GM23338 (cell line): ENCODE measurements around the gene NPM3. TPM values are rescaled to one million over a fixed set of nuclear protein-coding genes. Genes with fewer than 3 reads are reported as not detected.
A peak's percentile ranks its signal among the peaks of the same experiment; 100 is the strongest.

Source experiments
- ATAC-seq: fragments of 200-7000 bp; cut with Tn5 transposase; 3 replicates; pipeline ENCODE4 v1.9.1; 2020
- DNase-seq: peaks from one replicate; pipeline ENCODE4 v3.0.0-alpha.2; 2015; ENCODE audit warnings: low spot score
- H2AFZ ChIP-seq: fragments of 200-600 bp; sonication (generic); 2 replicates; pipeline ENCODE4 v1.8.0; 2016; ENCODE audit warnings: antibody characterized with exemption, mild to moderate bottlenecking, moderate library complexity
- H3F3A ChIP-seq: fragments of 200-600 bp; sonication (generic); replicated peaks from 2 replicates; pipeline ENCODE4 v1.8.0; 2017; ENCODE audit warnings: antibody characterized with exemption, mixed run types, low read depth
- H3K27ac ChIP-seq: fragments of 200-600 bp; sonication (generic); 2 replicates; pipeline ENCODE4 v1.6.1; 2016; ENCODE audit warnings: low read depth
- H3K27me3 ChIP-seq: fragments of 200-600 bp; sonication (generic); 2 replicates; pipeline ENCODE4 v1.8.0; 2016; ENCODE audit warnings: mild to moderate bottlenecking, mixed run types, moderate library complexity; ENCODE audit not compliant: insufficient read depth
- H3K36me3 ChIP-seq: fragments of 200-600 bp; sonication (generic); 2 replicates; pipeline ENCODE4 v1.8.0; 2016; ENCODE audit warnings: mild to moderate bottlenecking; ENCODE audit not compliant: insufficient read depth
- H3K4me1 ChIP-seq: fragments of 200-600 bp; sonication (generic); 2 replicates; pipeline ENCODE4 v1.8.0; 2016; ENCODE audit warnings: mild to moderate bottlenecking, moderate library complexity; ENCODE audit not compliant: insufficient read depth
- H3K4me2 ChIP-seq: fragments of 200-600 bp; sonication (generic); 2 replicates; pipeline ENCODE4 v1.7.1; 2017; ENCODE audit warnings: mixed run types
- H3K4me3 ChIP-seq: fragments of 200-600 bp; sonication (generic); 2 replicates; pipeline ENCODE4 v1.6.1; 2016; ENCODE audit warnings: mixed run types
- H3K79me2 ChIP-seq: fragments of 200-600 bp; sonication (generic); replicated peaks from 2 replicates; pipeline ENCODE4 v1.8.0; 2017; ENCODE audit warnings: mild to moderate bottlenecking; ENCODE audit not compliant: insufficient read depth
- H3K9me2 ChIP-seq: fragments of 200-600 bp; sonication (generic); 2 replicates; pipeline ENCODE4 v1.8.0; 2017; ENCODE audit not compliant: insufficient read depth
- H4K20me1 ChIP-seq: fragments of 200-600 bp; sonication (generic); replicated peaks from 2 replicates; pipeline ENCODE4 v1.8.0; 2017; ENCODE audit warnings: mild to moderate bottlenecking; ENCODE audit not compliant: insufficient read depth
- H3K27ac Mint-ChIP-seq: 2 replicates; pipeline ENCODE4 v1.8.0; 2020; ENCODE audit warnings: inconsistent platforms, mild to moderate bottlenecking, moderate library complexity, mixed read lengths
- H3K27me3 Mint-ChIP-seq: 3 replicates; pipeline ENCODE4 v1.8.0; 2022; ENCODE audit warnings: low read depth, mild to moderate bottlenecking, moderate library complexity, mixed read lengths, inconsistent platforms; ENCODE audit not compliant: insufficient read depth, poor library complexity
- H3K36me3 Mint-ChIP-seq: 3 replicates; pipeline ENCODE4 v1.8.0; 2021; ENCODE audit warnings: low read depth, mild to moderate bottlenecking, inconsistent platforms, moderate library complexity, mixed read lengths
- H3K4me1 Mint-ChIP-seq: 3 replicates; pipeline ENCODE4 v1.8.0; 2020; ENCODE audit warnings: mild to moderate bottlenecking, inconsistent platforms, mixed read lengths
- H3K4me3 Mint-ChIP-seq: 3 replicates; pipeline ENCODE4 v1.8.0; 2021; ENCODE audit warnings: moderate library complexity, mild to moderate bottlenecking, inconsistent platforms, mixed read lengths
- H3K9me3 Mint-ChIP-seq: 3 replicates; pipeline ENCODE4 v1.8.0; 2020; ENCODE audit warnings: moderate library complexity, mild to moderate bottlenecking, inconsistent platforms, mixed read lengths
- CREB1 ChIP-seq: fragments of 250-450 bp; sonication (Bioruptor Pico); IDR thresholded peaks from 2 replicates; pipeline ENCODE4 v1.5.0; 2020; ENCODE audit warnings: low read depth, mild to moderate bottlenecking, moderate library complexity
- EZH2 ChIP-seq: fragments of 200-600 bp; sonication (generic); IDR thresholded peaks from one replicate; pipeline ENCODE4 v1.8.0; 2017; ENCODE audit warnings: antibody characterized with exemption, mild to moderate bottlenecking, low read depth; ENCODE audit not compliant: unreplicated experiment
- EZH2phosphoT487 ChIP-seq: fragments of 200-600 bp; sonication (generic); IDR thresholded peaks from one replicate; pipeline ENCODE4 v1.8.1; 2018; ENCODE audit warnings: antibody characterized with exemption; ENCODE audit not compliant: unreplicated experiment
- JUNB ChIP-seq: IDR thresholded peaks from one replicate; pipeline ENCODE4 v1.6.1; 2016; ENCODE audit warnings: antibody characterized with exemption; ENCODE audit not compliant: unreplicated experiment
- NANOG ChIP-seq: IDR thresholded peaks from 2 replicates; pipeline ENCODE4 v1.6.1; 2016; ENCODE audit warnings: antibody characterized with exemption, borderline replicate concordance
- POLR2AphosphoS5 ChIP-seq: IDR thresholded peaks from 2 replicates; pipeline ENCODE4 v1.6.1; 2016; ENCODE audit warnings: antibody characterized with exemption, low read depth
- STAT1 ChIP-seq: IDR thresholded peaks from one replicate; pipeline ENCODE4 v1.6.1; 2016; ENCODE audit warnings: antibody characterized with exemption; ENCODE audit not compliant: unreplicated experiment
- ZNF114 ChIP-seq: fragments of 250-450 bp; sonication (Bioruptor Pico); IDR thresholded peaks from 2 replicates; pipeline ENCODE4 v1.5.0; 2020; ENCODE audit warnings: mild to moderate bottlenecking, moderate library complexity
- ZNF331 ChIP-seq: fragments of 250-450 bp; sonication (Bioruptor Pico); IDR thresholded peaks from 2 replicates; pipeline ENCODE4 v1.5.0; 2020; ENCODE audit warnings: low read depth, mild to moderate bottlenecking, moderate library complexity
- polyA plus RNA-seq: library from polyadenylated mRNA; unstranded; fragments of >200 nt; fragmentation: Nextera tagmentation; extraction: Ambion mirVana; gene quantifications from 2 replicates; pipeline ENCODE4 v1.2.1, GENCODE V29; 2016
- total RNA-seq: library from RNA; depleted of rRNA; stranded (reverse); fragments of >200 nt; shearing (Covaris generic); gene quantifications from 2 replicates; pipeline ENCODE4 v1.2.3, GENCODE V29; 2014
- TF ChIP-seq, protein P1 (sequence below): IDR thresholded peaks from one replicate; pipeline ENCODE4 v1.6.1; 2018; ENCODE audit warnings: antibody characterized with exemption; ENCODE audit not compliant: unreplicated experiment
- TF ChIP-seq, protein P2 (sequence below), 2 experiments: fragments of 200-600 bp in 1 of 2; sonication (generic) in 1 of 2; conservative IDR thresholded peaks; 2 replicates each; pipeline versions ENCODE4 v1.5.1 to v1.6.1; 2016 to 2017; ENCODE audit warnings: antibody characterized with exemption in 2 of 2, low read depth in 2 of 2, mild to moderate bottlenecking in 2 of 2, moderate library complexity in 1 of 2
- TF ChIP-seq, protein P3 (sequence below): fragments of 250-450 bp; sonication (Bioruptor Pico); IDR thresholded peaks from 2 replicates; pipeline ENCODE4 v1.5.0; 2020; ENCODE audit warnings: mild to moderate bottlenecking, moderate library complexity

Gene NPM3
- total and polyA plus RNA-seq, 2 experiments from 2014 or later = 31.5 to 258 TPM

DNA sequence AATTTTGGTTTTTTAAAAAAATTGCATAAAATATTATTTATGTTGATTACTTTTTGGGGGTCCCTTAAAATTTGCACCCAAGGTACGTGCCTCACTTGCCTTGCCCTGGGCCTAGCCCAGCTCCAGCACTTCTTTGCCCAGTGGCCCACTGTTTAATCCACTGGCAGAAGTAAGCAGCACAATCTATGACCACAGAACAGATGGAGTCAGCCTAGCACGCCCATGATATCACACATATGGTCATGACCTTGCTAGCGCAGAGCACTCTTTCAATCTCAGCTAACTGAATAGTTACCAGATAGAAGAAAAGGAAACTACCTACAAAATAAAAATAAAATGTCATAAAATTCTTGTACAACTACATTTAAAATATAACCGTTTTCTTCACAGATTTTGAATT is 29.4 kb upstream of the NPM3 start:
- peaks cover 49% of the 10 kb centered on the region for H3K36me3 Mint-ChIP-seq
- H3K4me1 Mint-ChIP-seq = peaks cover 21% of the 10 kb centered on the region; the same call in 2 of the 3 replicates
- H3K36me3 ChIP-seq = peaks cover 32% of the 10 kb centered on the region
- H3K4me3 ChIP-seq = no peak overlapping the region
- peaks cover 77% of the 10 kb centered on the region for H4K20me1 ChIP-seq
- H3K27me3 Mint-ChIP-seq = no peaks in the 10 kb centered on the region
- no peak overlapping the region for H2AFZ ChIP-seq
- H3K4me1 ChIP-seq = peaks cover 20% of the 10 kb centered on the region
- H3K9me2 ChIP-seq = no peaks in the 10 kb centered on the region
- no peaks in the 10 kb centered on the region; the same call in 2 of the 3 replicates for H3K9me3 Mint-ChIP-seq
- H3K27ac Mint-ChIP-seq = no peak overlapping the region
- no peak for TF ChIP-seq POLR2AphosphoS5
- no peak for TF ChIP-seq EZH2
- TF ChIP-seq, protein P1, sequence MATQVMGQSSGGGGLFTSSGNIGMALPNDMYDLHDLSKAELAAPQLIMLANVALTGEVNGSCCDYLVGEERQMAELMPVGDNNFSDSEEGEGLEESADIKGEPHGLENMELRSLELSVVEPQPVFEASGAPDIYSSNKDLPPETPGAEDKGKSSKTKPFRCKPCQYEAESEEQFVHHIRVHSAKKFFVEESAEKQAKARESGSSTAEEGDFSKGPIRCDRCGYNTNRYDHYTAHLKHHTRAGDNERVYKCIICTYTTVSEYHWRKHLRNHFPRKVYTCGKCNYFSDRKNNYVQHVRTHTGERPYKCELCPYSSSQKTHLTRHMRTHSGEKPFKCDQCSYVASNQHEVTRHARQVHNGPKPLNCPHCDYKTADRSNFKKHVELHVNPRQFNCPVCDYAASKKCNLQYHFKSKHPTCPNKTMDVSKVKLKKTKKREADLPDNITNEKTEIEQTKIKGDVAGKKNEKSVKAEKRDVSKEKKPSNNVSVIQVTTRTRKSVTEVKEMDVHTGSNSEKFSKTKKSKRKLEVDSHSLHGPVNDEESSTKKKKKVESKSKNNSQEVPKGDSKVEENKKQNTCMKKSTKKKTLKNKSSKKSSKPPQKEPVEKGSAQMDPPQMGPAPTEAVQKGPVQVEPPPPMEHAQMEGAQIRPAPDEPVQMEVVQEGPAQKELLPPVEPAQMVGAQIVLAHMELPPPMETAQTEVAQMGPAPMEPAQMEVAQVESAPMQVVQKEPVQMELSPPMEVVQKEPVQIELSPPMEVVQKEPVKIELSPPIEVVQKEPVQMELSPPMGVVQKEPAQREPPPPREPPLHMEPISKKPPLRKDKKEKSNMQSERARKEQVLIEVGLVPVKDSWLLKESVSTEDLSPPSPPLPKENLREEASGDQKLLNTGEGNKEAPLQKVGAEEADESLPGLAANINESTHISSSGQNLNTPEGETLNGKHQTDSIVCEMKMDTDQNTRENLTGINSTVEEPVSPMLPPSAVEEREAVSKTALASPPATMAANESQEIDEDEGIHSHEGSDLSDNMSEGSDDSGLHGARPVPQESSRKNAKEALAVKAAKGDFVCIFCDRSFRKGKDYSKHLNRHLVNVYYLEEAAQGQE = no peak
- TF ChIP-seq EZH2phosphoT487 = no peak
- no peak for TF ChIP-seq NANOG
- TF ChIP-seq, protein P2, sequence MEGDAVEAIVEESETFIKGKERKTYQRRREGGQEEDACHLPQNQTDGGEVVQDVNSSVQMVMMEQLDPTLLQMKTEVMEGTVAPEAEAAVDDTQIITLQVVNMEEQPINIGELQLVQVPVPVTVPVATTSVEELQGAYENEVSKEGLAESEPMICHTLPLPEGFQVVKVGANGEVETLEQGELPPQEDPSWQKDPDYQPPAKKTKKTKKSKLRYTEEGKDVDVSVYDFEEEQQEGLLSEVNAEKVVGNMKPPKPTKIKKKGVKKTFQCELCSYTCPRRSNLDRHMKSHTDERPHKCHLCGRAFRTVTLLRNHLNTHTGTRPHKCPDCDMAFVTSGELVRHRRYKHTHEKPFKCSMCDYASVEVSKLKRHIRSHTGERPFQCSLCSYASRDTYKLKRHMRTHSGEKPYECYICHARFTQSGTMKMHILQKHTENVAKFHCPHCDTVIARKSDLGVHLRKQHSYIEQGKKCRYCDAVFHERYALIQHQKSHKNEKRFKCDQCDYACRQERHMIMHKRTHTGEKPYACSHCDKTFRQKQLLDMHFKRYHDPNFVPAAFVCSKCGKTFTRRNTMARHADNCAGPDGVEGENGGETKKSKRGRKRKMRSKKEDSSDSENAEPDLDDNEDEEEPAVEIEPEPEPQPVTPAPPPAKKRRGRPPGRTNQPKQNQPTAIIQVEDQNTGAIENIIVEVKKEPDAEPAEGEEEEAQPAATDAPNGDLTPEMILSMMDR (conservative IDR thresholded peaks at IDR 0.05; ENCODE audit: low read depth in 2 of 2) = no peak
- TF ChIP-seq, protein P3, sequence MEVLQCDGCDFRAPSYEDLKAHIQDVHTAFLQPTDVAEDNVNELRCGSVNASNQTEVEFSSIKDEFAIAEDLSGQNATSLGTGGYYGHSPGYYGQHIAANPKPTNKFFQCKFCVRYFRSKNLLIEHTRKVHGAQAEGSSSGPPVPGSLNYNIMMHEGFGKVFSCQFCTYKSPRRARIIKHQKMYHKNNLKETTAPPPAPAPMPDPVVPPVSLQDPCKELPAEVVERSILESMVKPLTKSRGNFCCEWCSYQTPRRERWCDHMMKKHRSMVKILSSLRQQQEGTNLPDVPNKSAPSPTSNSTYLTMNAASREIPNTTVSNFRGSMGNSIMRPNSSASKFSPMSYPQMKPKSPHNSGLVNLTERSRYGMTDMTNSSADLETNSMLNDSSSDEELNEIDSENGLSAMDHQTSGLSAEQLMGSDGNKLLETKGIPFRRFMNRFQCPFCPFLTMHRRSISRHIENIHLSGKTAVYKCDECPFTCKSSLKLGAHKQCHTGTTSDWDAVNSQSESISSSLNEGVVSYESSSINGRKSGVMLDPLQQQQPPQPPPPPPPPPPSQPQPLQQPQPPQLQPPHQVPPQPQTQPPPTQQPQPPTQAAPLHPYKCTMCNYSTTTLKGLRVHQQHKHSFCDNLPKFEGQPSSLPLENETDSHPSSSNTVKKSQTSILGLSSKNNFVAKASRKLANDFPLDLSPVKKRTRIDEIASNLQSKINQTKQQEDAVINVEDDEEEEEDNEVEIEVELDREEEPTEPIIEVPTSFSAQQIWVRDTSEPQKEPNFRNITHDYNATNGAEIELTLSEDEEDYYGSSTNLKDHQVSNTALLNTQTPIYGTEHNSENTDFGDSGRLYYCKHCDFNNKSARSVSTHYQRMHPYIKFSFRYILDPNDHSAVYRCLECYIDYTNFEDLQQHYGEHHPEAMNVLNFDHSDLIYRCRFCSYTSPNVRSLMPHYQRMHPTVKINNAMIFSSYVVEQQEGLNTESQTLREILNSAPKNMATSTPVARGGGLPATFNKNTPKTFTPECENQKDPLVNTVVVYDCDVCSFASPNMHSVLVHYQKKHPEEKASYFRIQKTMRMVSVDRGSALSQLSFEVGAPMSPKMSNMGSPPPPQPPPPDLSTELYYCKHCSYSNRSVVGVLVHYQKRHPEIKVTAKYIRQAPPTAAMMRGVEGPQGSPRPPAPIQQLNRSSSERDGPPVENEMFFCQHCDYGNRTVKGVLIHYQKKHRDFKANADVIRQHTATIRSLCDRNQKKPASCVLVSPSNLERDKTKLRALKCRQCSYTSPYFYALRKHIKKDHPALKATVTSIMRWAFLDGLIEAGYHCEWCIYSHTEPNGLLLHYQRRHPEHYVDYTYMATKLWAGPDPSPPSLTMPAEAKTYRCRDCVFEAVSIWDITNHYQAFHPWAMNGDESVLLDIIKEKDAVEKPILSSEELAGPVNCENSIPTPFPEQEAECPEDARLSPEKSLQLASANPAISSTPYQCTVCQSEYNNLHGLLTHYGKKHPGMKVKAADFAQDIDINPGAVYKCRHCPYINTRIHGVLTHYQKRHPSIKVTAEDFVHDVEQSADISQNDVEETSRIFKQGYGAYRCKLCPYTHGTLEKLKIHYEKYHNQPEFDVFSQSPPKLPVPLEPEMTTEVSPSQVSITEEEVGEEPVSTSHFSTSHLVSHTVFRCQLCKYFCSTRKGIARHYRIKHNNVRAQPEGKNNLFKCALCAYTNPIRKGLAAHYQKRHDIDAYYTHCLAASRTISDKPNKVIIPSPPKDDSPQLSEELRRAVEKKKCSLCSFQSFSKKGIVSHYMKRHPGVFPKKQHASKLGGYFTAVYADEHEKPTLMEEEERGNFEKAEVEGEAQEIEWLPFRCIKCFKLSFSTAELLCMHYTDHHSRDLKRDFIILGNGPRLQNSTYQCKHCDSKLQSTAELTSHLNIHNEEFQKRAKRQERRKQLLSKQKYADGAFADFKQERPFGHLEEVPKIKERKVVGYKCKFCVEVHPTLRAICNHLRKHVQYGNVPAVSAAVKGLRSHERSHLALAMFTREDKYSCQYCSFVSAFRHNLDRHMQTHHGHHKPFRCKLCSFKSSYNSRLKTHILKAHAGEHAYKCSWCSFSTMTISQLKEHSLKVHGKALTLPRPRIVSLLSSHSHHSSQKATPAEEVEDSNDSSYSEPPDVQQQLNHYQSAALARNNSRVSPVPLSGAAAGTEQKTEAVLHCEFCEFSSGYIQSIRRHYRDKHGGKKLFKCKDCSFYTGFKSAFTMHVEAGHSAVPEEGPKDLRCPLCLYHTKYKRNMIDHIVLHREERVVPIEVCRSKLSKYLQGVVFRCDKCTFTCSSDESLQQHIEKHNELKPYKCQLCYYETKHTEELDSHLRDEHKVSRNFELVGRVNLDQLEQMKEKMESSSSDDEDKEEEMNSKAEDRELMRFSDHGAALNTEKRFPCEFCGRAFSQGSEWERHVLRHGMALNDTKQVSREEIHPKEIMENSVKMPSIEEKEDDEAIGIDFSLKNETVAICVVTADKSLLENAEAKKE (CRISPR knock-in tag) = no peak
- no peak for TF ChIP-seq CREB1 (CRISPR knock-in tag)
- no peak for TF ChIP-seq JUNB
- TF ChIP-seq ZNF331 (CRISPR knock-in tag) = no peak
- no peak for TF ChIP-seq STAT1
- TF ChIP-seq ZNF114 = no peak
- no peak overlapping the region for H3K4me2 ChIP-seq
- no peak for DNase-seq
- H3K27ac ChIP-seq = 0 out of 2 replicates have a peak overlapping the region, but pooled peaks have one; percentile 46
- ATAC-seq = no peak
- H3K4me3 Mint-ChIP-seq = no peak overlapping the region
- peaks cover 100% of the 10 kb centered on the region for H3K79me2 ChIP-seq
- no peaks in the 10 kb centered on the region for H3K27me3 ChIP-seq
- 0 out of 2 replicates have a peak, but pooled peaks cover 3% of the 10 kb centered on the region for H3F3A ChIP-seq
